Activated CD4-positive, alpha-beta T cell treated with anti-CD3 and anti-CD28 coated beads, Interleukin-2, amount 50 U/mL, for 1 hour (primary cell): Measurements from ENCODE around the gene RRBP1.
"Not testable (repeated sequence)": the region's sequence is repeated elsewhere in the genome, so short reads cannot be mapped to it uniquely, and the experiment has no call there.

Experiments used
- DNase-seq: peaks from one replicate; pipeline ENCODE4 v3.0.0-alpha.2; 2020

RRBP1 gene

DNA sequence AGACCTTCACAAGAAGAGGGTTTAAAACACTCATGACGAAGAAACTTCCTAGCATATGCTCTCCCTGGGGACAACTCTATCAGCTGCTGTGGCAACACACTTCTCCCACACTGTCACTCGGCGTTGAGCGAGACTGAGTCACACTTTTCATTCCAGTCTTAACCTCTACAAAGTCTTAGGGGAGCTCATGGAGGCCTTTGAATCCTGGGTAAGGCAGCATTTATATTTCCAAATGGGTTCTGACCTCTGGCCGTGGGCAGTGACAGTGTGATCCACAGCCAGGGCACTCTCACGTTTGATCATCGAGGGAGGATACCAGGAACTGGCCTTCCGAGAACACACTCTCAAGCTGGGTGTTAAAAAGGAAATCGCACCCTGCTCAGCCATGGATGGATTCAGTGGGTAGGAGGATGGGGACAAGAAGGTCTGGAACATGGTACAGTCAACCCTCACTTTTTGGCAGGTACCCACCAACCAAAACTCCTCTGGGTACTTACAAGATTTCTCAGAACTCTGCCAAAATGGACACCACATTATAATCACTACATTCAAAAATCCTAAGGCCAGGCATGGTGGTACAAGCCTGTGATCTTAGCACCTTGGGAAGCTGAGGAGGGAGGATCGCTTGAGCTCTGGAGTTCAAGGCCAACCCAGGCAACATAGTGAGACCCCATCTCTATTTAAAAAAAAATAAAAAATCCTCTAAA, 19.6 kb downstream of the RRBP1 start:
- DNase-seq, result no peak

DNA sequence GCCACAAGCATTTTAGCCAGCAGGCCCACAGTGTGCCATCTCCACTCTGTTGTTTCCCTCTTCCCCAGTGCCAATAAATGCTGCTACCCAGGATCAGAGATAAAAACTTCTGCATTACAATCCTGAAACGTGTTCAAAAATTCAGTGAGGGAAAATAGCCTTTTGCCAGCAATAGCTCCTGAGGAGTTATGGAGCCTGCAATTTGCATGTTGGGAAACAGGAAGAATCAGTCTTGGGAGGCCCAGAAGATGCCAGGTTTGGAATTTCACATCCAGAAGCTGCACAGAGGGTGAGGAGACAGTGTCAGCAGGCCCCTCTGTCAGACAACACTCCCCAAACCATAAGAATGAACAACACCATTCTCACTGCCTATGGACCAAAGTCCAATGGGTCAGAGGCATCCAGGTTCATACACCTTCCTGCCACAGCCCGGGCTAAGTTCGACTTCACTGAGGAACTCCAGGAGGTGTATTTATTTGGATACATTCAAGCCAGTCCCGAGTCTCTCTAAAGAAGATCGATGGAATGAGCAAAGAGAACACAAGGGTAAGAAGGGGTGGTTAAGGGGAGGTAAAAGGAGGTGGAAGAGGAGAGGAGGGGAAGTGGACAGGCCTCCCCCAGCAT, 20.8 kb downstream of the RRBP1 start:
- DNase-seq, result no peak

DNA sequence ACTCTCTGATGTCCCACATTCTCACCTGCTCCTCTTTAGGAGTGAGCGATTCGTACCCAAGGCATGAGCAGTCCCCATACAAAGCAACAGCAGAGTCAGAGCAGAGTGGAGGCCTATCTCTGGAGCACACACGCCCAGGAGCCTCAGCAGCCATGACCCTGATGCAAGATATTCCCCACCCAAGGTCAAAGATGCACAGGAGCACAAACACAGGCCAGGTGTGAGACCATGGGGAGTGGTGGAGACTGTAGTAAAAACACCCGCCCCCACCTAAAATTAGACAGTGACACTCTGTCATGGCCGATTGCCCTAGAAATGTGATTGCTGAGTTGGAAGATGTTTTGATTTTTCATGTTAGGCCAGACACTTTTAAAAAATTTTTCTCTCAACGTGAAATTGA, 21.4 kb downstream of the RRBP1 start:
- DNase-seq, result no peak

DNA sequence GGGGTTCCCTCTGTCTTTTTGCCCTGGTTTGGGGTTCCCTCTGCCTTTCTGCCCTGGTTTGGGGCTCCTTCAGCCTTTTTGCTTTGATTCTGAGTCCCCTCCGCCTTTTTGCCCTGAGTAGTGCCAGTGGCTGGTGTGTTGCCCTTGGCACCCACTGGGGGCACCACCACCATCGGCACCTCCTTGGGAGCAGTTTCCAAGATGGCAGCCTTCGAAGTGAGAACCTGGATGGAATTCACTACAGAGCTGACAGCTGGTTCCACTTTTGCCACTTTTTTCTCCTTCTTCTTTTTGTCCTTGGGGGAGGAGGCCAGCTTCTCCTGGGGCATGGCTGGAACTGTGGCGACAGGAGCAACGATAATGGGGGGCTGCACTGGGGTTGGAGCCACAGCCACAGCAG, 22.2 kb downstream of the RRBP1 start:
- DNase-seq, result no peak

DNA sequence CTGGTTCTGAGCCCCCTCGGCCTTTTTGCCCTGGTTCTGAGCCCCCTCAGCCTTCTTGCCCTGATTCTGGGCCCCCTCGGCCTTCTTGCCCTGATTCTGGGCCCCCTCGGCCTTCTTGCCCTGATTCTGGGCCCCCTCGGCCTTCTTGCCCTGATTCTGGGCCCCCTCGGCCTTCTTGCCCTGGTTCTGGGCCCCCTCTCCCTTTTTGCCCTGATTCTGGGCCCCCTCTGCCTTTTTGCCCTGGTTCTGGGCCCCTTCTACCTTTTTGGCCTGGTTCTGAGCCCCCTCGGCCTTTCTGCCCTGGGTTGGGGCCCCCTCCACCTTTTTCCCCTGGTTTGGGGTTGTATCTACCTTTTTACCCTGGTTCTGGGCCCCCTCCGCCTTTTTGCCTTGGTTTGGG, 22.7 kb downstream of the RRBP1 start:
- not testable (repeated sequence) for DNase-seq

DNA sequence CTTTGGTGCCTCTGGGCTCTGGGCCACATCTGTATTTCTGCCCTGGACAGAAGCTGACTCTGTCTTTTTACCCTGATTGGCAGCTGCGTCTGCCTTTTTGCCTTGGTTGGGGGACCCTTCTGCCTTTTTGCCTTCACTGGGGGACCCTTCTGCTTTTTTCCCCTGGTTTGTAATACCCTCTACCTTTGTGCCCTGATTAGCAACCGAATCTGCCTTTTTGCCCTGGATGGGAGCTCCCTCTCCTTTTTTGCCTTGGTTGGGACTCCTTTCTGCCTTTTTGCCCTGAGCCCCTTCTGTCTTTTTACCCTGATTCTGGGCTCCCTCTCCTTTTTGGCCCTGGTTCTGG, 23.4 kb downstream of the RRBP1 start:
- no peak for DNase-seq

DNA sequence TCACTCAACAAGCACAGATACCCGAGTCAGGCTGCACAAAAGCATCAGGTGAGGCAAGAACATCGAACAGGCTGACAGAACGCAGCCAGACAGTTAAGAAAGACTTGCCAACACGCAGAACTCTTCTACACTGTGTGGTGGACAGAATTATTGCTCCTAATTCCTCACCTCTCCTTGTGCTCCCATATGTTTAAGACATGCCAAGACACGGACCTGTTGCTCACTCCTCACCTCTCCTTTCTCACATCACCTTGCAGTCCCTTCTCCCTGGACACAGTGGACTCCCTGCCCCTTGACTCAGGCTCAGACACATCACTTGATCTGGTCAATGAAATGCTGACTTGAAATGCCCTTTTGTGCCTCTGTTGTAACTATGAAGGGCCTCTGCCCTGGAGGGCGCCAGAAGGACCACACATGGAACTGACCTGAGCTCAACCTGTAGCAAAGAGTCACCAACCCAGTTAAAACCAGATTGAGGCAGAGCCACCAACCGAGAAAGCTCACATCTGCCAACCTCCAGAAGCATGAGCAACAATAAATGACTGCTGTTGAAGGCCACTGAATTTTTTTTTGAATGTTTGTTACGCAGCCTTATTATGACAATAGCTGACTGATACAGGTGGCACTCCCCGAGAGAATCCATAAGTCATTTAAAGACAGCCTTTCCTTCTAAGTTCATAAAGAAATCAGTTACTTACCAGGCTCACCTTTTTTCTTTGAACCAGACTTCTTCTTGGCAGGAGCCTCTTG, 24.0 kb downstream of the RRBP1 start:
- no peak for DNase-seq

DNA sequence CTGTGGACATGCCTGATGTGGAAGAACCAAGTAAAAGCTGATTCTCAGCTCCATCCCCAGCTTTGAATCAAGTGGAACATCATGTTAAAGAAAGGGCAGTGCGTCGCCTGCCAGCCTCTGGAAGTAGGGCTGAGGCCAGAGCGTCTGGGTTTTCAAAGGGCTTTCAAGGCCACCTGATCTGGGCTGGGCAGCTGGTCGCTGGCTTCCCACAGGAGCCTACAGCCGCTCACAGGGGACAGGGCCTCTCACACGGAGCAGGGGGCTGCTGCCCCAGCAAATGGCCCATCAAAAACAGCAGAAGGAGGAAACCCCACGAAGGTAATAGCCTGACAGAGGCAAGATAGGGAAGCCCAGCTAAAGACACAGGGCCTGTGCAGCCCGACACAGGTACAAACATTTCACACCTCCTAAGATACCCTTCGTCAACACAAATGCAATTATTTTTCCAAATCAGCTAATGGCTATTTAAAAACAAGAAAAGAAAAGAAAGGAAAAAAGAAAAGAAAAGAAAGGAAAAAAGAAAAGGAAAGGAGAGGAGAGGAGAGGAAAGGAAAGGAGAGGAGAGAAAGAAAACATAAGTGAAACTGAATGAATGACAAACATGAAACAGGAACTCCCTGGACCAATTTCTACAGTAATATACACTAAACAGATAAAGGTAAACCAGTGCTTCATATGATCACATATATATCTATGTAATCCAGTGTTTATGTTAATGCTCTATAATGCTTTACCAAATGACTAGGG, 24.8 kb downstream of the RRBP1 start:
- DNase-seq, result no peak

DNA sequence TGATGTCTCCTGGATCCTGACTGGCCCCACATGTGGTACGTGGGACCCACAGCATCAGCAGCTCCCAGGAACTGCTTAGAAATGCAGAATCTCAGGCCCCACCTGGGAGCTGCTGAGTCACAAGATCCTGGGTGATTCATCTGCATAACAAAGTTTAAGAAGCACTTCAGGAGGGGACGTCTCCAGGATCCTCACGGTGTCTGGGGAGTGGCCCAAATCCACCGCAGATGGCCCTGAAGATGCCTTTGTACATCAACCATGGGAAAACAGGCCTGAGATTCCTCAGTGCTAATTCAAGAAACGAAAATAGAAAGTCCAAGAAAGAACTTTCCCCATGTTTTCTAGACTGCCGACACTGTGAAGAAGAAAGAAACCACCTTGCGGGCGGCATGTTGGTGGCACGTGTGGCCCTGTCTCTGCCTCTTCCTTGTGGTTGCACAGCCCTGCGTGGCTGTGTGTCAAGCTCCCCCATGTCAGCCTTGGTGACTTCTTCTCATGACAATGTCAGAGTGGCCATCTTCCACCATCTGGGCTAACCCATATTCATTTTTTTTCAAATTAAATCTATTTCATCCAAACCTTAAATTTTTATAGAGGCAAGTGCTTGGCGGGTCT, 26.1 kb downstream of the RRBP1 start:
- DNase-seq, result no peak

DNA sequence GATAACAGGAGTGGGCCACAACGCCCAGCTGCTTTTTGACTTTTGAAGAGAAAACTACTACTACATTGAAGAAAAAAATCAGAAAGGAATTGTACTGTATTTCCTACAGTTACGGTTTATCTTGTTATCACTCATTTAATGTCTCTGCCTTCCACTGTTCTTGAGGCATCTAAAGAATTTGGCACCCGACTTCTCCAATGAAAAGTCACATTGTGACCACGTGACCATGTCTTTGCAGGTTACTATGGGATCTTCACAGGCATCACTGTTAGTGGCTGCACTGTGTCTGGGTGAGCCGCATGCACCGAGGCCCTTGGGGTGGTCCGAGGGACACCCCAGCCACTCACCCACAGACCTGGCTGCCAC, 26.8 kb downstream of the RRBP1 start:
- no peak for DNase-seq

DNA sequence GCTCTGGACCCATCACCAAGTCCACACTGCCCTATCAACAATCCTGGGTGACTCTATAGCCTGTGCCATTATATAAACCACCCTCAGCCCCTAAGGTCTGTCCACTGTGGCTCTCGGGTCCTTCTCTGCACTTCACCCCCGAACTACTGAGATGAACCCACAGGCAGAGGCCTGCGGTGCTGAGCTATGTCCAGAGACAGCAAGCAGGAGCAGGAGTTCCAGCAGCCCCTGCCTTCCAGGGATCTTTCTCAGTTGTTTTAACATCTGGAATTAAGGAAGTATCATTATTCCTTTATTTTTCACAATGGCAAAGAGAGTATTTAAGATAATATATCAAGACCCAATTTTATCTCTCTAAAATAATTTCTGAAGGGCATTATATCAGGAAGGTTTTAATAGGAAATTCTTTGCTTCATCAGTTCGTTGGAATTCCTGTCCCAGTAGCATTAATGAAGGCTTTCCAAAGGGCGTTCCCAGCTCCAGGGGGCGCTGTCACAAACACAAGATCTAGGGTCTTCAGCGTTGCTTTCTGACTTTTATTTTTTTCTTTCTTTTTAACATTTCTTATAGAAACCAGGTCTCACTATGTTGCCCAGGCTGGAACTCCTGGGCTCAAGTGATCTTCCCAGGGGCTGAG, 27.3 kb downstream of the RRBP1 start:
- DNase-seq, result peak; percentile 14

DNA sequence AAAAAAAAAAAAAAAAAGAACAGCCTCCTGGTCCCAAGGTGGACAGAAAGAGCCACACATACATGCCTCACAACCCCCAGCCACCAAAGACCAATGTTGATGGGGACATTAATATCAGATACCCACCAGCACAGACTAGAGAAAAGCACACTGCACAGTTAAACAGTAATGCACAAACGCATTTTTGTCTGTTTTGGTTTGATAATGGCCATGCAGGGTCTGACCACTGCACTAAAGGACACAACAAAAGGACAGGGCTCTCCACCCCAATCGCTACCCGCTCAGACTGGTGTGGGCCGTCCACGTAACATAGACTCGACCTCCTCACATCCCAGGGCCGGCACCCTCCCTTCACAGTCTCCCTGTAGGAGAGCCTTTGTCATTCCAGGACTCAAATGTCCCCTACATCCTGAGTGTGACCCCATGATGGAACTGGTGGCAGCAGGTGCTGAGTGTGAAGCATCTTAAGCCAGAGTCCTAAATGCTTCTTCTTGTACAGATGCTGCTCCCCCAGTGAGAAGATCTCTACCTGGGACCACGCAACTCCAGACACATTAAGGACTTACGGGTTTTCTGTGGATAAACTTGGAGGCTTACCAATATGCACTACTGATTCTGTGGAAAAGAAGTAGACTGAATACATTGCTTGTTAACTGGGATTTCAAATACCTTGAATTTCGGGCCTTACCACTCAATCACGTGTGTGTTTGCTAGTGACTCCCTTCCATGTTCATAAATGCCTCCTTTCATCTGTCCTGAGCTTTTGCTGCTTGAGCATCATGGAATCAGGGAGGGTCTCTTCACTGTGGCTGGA, 28.0 kb downstream of the RRBP1 start:
- no peak for DNase-seq

DNA sequence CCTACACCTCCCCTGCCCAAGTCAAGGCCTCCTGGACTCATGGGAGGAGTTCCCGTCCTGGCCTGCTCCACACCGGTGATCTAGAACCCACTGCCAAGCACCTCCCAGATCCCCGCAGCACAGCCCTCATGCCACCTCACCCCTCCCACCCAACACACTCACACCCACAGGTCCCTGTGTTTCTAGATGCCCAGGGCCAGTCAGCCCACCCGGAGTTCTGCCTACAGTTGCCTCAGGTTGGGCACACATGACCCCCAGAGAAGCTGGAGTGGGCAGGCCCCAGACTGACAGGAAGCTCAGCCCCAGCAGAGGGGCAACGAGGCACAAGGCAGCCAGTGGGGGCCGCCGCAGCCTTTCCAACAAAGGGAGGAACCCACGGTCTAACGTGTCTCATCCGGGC, 29.6 kb downstream of the RRBP1 start:
- no peak for DNase-seq

DNA sequence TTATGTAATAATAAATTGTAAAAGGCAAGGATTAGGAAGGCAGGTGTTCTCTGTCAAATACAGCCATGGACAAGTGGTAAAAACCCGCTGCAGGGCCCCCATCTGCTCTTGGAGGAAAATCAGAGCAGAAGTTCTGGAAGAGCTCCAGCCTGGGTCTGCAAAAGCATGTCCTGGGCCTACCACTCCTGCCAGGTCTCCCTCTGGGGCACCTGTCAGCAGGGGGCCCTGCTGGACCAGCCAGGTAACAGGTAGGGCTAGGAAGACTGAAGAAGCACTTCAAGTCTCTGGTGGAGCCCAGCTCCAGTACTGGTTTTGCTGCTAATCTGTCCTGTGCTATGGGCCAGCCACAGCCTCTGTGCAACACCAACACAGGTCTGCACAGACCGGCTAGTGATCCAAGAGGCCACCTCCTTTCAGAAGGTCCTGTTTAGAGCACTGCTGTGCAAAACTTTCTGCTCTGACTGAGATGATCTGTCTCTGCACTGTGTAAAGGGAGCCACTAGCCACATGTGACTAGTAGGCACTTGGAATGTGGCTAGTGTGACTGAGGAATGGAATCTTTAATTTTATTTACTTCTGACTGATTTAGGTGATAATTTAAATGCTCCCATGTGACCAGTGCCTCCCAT, 30.2 kb downstream of the RRBP1 start:
- no peak for DNase-seq

DNA sequence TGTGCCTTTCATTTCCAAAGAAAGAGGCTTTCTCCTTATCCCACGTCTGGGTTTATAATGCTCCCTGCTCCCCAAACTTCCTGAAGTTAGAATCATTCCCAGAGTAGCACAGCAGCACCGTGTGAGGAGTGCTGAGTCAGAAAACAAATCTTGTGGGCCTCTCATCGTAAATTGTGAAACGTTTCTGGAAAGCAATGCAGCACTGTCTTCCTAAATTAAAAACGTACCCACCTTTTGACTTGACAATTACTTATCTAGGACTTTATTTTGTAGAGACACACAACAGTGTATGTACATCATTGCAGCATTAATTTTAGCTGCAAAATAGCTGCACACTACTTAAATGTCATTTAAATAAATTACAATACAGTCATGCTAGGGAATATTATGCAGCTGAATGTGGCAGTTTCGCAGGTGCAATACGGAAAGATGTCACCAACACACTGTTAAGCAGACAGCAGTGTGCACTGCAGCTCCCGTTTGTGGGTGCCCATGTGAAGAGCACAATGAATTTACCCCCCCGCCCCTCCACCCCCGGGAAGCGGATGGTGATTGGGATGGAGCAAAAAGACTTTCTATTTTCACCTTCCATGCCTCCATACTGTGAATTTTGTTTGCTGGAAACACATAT, 30.8 kb downstream of the RRBP1 start:
- DNase-seq, result no peak

DNA sequence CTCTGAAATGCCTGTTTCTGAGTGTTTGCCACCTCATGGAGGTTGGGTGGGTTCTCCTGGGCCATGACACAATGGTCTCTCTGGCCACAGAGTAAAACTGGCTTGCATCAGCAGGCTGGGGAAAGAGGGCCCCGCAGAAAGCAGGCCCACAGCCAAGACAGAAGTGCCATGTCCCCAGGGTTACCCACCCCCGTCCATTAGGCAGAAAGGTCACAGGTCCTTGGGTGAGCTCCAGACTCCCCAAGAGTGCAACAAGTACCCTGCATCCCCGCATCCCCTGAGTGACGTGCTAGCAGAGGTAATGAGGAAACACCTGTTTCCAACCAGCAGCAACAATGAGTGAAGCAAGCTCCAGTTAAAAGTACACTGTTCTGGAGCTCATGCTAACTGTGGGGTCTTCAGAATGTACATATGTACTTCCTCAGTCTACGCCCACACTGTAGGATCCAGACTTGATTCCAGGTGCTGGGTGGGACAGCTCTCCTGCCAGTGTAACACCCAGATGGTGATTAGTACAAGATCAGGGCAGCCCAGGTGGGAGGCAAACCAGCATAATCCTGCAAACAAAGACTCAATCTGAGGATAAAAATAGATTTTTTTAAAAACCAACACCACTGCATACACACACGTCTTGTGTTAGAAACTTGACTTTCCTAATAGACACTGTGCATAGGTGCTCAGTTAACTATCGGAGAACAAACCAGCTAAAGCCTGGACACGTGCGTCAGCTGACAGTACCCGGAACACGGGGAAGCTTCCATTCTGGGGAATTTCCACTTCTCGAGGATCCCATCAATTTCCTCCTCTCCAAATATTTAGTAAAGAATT, 31.5 kb downstream of the RRBP1 start:
- DNase-seq, result no peak

DNA sequence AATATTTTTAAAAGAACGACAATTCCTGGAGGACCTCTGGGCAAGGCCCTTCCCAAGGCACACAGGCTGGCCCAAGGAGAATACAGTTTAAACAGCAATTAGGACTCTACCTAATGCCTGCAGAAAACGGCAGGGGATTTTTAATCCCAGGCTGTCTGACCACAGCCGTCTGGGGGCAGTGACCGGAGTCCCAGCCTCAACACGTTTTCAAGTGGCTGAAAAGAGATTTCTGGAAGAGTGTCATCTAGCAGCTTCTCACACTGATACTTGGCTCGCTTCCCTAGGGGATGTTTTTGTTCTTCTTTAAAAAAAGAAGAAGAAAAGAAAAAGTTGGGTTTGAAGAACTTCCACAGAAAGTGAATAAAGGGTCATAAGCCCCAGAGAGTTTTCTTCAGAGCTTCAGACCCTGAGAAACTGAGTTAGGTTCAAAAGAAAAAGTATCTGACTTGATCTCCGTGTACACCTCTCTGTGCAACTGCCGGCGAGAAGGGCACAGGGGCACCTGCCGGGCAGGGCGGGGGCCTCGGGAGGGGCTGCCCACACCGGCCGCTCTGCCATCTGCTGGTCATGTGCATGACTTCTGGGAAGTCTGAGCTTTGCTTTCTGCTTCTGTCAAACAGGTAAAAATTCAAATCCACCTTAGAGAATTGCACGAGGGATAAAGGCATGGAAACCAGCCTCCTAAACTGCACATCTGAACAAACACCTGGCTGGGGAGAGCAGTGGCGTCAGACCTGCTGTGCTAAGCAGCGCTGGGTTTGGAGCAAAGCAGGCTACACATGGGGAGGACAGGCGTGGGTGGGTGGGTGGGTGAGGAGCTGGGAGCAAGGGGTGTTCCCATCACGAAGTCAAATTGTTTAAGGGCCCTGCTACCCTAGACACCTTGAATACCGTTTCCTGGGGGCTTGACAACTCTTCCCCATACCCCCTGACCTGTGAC, 33.0 kb downstream of the RRBP1 start:
- peak; percentile 38 for DNase-seq

DNA sequence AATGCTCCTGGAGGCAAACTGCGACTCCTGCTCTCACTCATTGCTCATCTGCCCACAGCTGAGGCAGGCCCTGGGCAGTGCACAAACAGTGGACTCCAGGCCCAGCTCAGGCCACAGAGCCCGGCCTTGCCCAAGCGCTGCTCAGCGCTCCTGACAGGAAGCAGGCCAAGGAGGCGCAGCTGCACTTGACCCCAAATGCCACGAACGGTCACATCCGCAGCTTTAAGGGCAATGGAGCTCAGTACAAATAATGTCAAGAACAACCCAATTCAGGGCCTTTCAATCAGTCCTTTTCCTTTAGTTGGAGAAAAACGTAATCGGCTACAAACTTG, 33.8 kb downstream of the RRBP1 start:
- DNase-seq, result no peak
